Activated T-cell treated with anti-CD3 and anti-CD28 coated beads, Interleukin-2, amount 50 U/mL, for 72 hours (primary cell): ENCODE measurements around the gene FAR2. TPM values are rescaled to one million over a fixed set of nuclear protein-coding genes. Genes with fewer than 3 reads are reported as not detected.
"Not testable (repeated sequence)": the region's sequence is repeated elsewhere in the genome, so short reads cannot be mapped to it uniquely, and the experiment has no call there.

Experiments used
- ATAC-seq, 2 donors: fragments of 150-1000 bp; cut with Tn5 transposase; replicated peaks in 1 of 2; 2 replicates each; pipeline ENCODE4 v1.10.0; 2021; ENCODE audit warnings: moderate library complexity in 2 of 2, mild to moderate bottlenecking in 1 of 2
- DNase-seq, 2 donors: peaks; one replicate each; pipeline ENCODE4 v3.0.0; 2021 to 2022; ENCODE audit warnings: mixed read lengths in 1 of 2
- H3K27ac Mint-ChIP-seq: one replicate; pipeline ENCODE4 v1.8.0; 2022; ENCODE audit warnings: mild to moderate bottlenecking, moderate library complexity, mixed read lengths
- H3K27me3 Mint-ChIP-seq: one replicate; pipeline ENCODE4 v1.8.0; 2022; ENCODE audit warnings: low read depth, mixed read lengths
- H3K36me3 Mint-ChIP-seq, 2 donors: one replicate each; pipeline ENCODE4 v1.8.0; 2022; ENCODE audit warnings: mixed read lengths in 2 of 2, mild to moderate bottlenecking in 1 of 2; ENCODE audit not compliant: insufficient read depth in 2 of 2
- H3K4me1 Mint-ChIP-seq: one replicate; pipeline ENCODE4 v1.8.0; 2022; ENCODE audit warnings: low read depth, mixed read lengths
- H3K4me3 Mint-ChIP-seq, 2 donors: one replicate each; pipeline ENCODE4 v1.8.0; 2022; ENCODE audit warnings: mild to moderate bottlenecking in 2 of 2, mixed read lengths in 2 of 2, moderate library complexity in 2 of 2
- H3K9me3 Mint-ChIP-seq, 2 donors: one replicate each; pipeline ENCODE4 v1.8.0; 2022; ENCODE audit warnings: mixed read lengths in 2 of 2
- total RNA-seq, 2 donors: library from RNA; stranded (reverse); gene quantifications; one replicate each; pipeline ENCODE4 v1.2.3, GENCODE V29; 2022

FAR2 gene
- total RNA-seq, 2 donors from 2014 or later: 2.3 to 2.5 TPM

DNA sequence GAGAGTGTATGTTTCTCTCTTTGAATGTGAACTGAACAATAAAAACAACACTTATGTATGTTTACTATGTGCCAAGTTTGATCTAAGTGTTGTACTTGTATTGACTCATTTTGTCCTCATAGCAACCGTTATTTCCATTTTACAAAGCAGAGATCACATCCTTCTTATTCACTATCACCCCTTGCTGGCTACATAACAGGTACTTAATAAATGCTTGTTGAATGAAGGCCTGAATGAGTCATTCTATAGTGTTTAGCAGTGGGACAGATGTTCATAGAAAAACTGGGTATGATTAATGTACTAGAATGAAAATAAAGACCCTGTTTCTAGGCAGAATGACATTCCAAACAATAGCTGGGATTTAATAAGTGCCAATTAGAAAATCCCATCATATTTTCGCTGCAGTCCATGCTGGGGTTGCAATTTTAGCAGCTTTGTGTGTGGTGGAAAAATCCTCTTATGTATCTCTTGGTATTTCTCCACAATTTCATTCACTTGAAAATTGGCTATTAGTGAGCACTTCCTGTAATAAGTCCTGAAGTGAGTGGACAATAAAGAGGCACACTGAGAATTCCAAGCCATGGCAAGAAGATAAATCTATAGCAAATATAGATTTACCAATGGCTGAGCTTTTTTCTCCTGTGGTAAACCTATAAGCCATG, 86.0 kb downstream of the FAR2 start:
- H3K4me3 Mint-ChIP-seq: no peak overlapping the region
- no peak for ATAC-seq
- H3K9me3 Mint-ChIP-seq: no peaks in the 10 kb centered on the region
- no peaks in the 10 kb centered on the region for H3K4me1 Mint-ChIP-seq
- no peaks in the 10 kb centered on the region for H3K36me3 Mint-ChIP-seq
- H3K27me3 Mint-ChIP-seq: no peaks in the 10 kb centered on the region
- no peak for DNase-seq
- no peak overlapping the region for H3K27ac Mint-ChIP-seq

DNA sequence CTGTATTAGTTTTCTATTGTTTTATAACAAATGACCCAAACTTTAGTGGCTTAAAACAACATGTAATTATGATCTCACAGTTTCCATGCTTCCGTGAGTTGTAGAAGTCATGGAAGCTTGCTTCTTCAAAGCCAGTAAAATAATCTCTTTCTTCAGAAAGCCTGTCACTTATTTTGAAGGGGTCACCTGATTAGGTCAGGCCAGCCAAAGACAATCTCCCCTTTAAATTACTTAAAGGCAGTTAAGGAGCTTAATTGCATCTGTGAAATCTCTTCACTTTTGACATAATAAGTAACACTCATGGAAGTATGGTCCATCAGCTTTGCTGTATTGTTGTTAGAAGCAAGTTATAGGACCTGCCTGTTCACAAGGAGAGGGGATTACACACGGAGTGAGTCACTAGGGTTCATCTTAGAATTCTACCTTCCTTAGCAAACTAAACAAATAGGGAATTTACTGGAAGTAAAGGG, 89.8 kb downstream of the FAR2 start:
- Mint-ChIP-seq H3K27me3 (no peaks in the 10 kb centered on the region), H3K27ac (no peak overlapping the region)
- no peak for ATAC-seq

DNA sequence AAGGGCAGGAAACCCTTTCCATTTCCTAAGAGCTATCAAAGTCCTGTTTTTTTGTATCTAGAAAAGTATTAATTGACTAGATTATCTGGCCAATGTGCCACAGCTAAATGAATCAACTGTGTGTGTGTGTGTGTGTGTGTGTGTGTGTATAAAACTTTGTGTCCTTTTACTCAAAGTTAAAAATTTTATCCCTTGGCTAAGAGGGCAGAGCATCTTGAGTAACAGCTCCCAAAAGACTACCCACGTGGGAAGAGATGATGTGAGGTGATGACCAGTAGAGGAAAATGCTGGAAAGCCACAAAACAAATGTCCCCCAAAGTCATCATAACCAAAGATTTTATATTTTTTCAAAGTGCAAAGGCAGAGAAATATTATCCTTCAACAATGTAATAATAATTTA, 90.3 kb downstream of the FAR2 start:
- H3K36me3 Mint-ChIP-seq: no peaks in the 10 kb centered on the region
- no peak overlapping the region for H3K27ac Mint-ChIP-seq
- H3K27me3 Mint-ChIP-seq: no peaks in the 10 kb centered on the region
- H3K4me1 Mint-ChIP-seq: peaks cover 19% of the 10 kb centered on the region
- ATAC-seq: no peak
- no peak for DNase-seq
- H3K4me3 Mint-ChIP-seq: no peak overlapping the region
- H3K9me3 Mint-ChIP-seq: no peaks in the 10 kb centered on the region

More for the DNA sequence above, 89.8 kb downstream of the FAR2 start:
- H3K4me3 Mint-ChIP-seq: no peak overlapping the region
- no peak for DNase-seq
- H3K36me3 Mint-ChIP-seq: no peaks in the 10 kb centered on the region
- H3K4me1 Mint-ChIP-seq: peaks cover 19% of the 10 kb centered on the region
- H3K9me3 Mint-ChIP-seq: no peaks in the 10 kb centered on the region

DNA sequence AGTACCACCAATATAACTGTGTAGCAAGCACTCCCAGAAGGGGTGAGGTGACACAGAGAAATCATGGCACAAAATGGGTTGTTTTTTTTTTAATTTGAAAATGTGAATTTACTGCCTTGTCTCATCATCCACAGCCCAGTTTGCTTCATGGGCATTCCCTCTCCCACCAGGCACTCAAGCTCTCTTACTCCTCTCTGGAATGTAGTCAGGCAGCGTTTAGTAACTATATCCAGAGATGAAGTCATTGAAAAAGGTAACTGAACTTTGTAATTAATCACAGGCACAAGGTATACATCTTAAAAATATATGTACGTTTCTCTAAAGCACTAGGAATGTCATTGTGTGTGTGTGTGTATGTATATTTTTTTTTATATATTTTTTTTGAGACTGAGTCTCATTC, 91.4 kb downstream of the FAR2 start:
- no peak for DNase-seq
- Mint-ChIP-seq H3K27ac (no peak overlapping the region), H3K4me1 (peaks cover 19% of the 10 kb centered on the region), H3K4me3 (no peak overlapping the region), H3K9me3 (no peaks in the 10 kb centered on the region), H3K36me3 (no peaks in the 10 kb centered on the region), H3K27me3 (no peaks in the 10 kb centered on the region)
- no peak for ATAC-seq

DNA sequence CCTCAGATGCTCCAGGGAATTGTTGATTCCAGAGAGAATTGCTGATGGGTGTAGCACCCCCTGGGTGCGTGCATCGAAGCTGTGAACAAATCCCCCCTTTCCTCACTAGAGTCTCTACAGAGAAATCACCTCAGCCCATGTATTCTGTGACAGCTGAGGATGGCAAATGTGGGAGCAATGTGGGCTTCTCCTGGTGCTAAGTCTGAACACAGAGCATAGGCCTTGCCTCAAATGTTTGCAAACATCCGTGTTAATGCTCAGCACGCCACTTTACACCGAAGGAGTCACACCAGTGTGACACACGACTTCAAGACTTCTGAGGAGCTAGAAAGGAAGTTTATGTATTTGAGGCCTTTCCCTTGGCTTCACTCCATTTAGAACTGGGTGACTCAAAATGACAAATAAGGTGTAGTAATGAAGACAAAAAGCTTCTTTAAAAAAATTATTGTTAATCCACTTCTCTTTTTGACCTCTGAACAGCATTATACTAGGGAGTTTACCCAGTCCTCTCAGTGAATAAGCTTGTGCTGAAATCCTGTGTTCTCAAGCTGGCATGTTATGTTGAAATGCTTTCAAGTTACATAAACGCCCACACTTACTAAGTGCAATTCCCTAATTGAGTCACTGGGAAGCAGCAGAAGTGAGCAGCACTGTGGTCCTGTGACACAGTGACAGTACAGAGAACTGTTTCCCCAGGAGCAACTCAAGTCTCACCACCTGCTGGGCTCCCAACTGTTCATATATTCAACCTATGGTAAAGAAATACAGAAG, 92.9 kb downstream of the FAR2 start:
- DNase-seq: peak; percentile 13 to 25

DNA sequence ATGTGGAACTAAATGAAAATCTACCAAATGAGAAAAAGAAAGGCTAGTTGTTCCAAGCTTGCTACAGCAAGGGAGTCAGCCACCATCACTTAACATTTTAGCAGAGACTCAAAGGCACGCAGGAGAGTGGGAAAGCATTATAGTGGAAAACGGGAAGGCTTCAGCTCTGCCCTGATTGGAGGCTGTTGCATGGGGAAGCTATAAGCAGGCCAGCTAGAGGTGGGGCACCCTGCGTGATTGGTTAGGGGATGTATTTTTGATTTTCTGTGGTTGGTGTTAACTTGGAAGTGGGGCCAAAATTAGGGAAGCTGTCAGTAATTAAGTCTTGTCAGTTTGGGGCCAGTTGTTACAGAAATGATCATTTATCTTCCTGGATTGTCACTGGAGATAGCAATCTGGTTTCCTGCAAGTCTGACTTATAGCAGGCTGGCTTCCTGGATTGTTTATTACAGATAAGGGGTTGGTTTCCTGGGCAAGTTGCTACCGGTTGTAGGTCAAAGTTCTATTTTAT, 93.9 kb downstream of the FAR2 start:
- Mint-ChIP-seq H3K36me3 (no peaks in the 10 kb centered on the region), H3K27ac (no peak overlapping the region), H3K4me1 (peaks cover 19% of the 10 kb centered on the region), H3K4me3 (no peak overlapping the region), H3K9me3 (no peaks in the 10 kb centered on the region), H3K27me3 (no peaks in the 10 kb centered on the region)
- DNase-seq: no peak
- no peak for ATAC-seq

More for the DNA sequence above, 92.9 kb downstream of the FAR2 start:
- peak overlapping the region; percentile 20 to 55 for H3K4me3 Mint-ChIP-seq
- H3K4me1 Mint-ChIP-seq: peaks cover 19% of the 10 kb centered on the region
- H3K27ac Mint-ChIP-seq: no peak overlapping the region
- no peaks in the 10 kb centered on the region for H3K27me3 Mint-ChIP-seq
- H3K9me3 Mint-ChIP-seq: no peaks in the 10 kb centered on the region
- H3K36me3 Mint-ChIP-seq: no peaks in the 10 kb centered on the region
- peak; percentile 86 to 91 for ATAC-seq

DNA sequence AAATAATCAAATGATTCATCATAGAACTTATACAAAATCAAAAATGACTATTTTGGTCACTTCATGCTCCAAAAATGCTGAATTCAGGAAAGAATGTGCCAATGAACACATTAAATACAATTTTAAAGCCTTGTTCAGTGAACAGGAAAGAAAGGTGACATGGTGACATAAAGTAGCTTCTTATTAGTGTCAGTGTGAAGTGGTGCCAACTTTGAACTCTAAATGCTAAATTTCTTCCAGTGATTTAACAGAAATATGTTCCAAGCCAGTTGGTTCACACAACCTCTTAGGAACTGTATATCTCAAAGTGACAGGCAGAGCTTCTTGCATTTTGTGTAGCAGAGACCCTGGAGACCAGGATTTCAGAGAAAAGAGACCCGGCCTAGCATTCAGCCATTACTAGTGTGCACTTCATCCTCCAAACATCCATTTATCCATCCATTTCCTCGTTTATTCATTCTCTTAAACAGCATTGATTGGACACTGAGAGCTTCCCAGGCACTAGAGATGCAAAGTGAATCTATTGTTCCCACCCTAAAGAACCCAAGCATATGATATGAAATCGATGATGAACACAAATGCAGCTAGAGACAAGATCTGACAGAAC, 95.2 kb downstream of the FAR2 start:
- Mint-ChIP-seq H3K27me3 (no peaks in the 10 kb centered on the region), H3K4me3 (no peak overlapping the region)

DNA sequence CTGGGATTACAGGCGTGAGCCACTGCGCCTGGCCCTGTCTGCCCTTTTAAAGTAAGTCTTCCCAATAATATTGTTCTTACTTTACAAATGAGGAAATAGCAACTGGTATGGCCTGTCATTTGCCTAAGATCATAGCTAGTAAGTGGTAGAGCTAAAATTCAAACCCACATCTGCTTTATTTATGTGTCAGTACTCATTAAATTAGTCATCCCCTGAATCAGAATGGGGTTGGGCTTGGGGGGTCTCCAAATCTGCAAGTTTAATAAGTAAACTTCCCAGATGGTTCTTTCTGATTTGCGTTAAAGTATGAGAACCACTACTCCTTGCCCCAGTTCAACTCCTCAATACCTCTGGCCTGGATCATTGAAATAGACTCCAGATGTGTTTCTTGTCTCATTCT, 96.2 kb downstream of the FAR2 start:
- peaks cover 19% of the 10 kb centered on the region for H3K4me1 Mint-ChIP-seq
- H3K9me3 Mint-ChIP-seq: peaks cover 0 to 2% of the 10 kb centered on the region in 2 donors
- H3K36me3 Mint-ChIP-seq: no peaks in the 10 kb centered on the region
- no peak overlapping the region for H3K27ac Mint-ChIP-seq
- ATAC-seq (no peak), DNase-seq (no peak)
- H3K27me3 Mint-ChIP-seq: no peaks in the 10 kb centered on the region
- H3K4me3 Mint-ChIP-seq: no peak overlapping the region

More for the DNA sequence above, 95.2 kb downstream of the FAR2 start:
- H3K36me3 Mint-ChIP-seq: no peaks in the 10 kb centered on the region
- peaks cover 0 to 2% of the 10 kb centered on the region in 2 donors for H3K9me3 Mint-ChIP-seq
- no peak overlapping the region for H3K27ac Mint-ChIP-seq
- ATAC-seq: no peak
- DNase-seq: no peak
- peaks cover 19% of the 10 kb centered on the region for H3K4me1 Mint-ChIP-seq

DNA sequence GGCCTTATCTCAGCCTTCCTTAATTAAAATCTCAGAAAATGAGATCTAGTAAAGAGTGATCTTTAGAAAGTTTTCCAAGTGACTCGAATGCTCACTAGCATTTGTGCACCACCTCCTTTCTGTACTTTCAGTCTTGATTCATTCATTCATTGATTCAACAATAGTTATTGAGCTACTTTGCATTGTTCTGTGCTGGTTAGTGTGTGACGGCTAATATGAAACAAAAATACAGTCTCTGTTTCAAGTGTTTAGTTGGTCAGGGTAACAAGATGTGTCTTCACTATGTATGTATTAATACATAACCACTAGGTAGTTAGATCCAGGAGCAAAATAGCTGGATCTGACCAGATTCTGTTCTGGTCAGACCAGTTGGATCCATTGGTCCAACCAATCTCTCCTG, 100.9 kb downstream of the FAR2 start:
- H3K36me3 Mint-ChIP-seq: no peaks in the 10 kb centered on the region
- H3K4me3 Mint-ChIP-seq: no peak overlapping the region
- H3K4me1 Mint-ChIP-seq: no peaks in the 10 kb centered on the region
- no peak for ATAC-seq
- no peak for DNase-seq
- peaks cover 0 to 2% of the 10 kb centered on the region in 2 donors for H3K9me3 Mint-ChIP-seq
- H3K27ac Mint-ChIP-seq: no peak overlapping the region
- H3K27me3 Mint-ChIP-seq: no peaks in the 10 kb centered on the region

DNA sequence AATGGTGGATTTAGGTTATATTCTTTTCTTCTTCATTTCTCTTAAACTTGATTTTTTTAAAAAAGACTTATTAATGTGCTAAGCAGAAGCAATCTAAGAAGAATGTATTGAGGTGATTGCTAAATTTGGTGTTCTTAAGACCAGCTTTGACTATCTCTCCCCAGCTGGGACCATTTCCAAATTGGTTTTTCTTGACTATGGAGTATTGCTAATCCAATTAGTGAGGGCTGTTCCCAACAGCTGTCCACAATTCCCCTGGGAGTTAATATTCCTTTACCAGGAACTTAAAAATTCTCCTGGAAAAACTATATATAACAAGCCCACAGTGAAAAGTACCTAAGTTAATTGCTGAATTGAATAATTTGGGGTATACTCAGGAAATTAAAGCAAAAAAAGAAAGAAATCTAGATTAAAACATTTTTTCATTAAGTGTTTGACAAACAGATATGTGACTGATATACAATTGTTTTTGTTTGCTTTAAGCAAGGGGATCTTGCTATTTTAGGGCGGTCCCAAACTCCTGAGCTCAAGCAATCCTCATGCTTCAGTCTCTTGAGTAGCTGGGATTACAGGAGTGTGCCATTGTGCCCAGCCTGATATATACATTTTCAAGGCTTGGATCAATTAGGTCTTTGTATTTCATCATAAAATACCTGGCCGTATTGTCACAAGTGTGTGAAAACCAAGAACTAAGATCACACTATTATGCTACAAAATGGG, 105.0 kb downstream of the FAR2 start:
- Mint-ChIP-seq H3K27ac (no peak overlapping the region), H3K4me3 (no peak overlapping the region), H3K9me3 (no peaks in the 10 kb centered on the region), H3K27me3 (no peaks in the 10 kb centered on the region), H3K4me1 (no peaks in the 10 kb centered on the region), H3K36me3 (no peaks in the 10 kb centered on the region)
- ATAC-seq (no peak), DNase-seq (no peak)

DNA sequence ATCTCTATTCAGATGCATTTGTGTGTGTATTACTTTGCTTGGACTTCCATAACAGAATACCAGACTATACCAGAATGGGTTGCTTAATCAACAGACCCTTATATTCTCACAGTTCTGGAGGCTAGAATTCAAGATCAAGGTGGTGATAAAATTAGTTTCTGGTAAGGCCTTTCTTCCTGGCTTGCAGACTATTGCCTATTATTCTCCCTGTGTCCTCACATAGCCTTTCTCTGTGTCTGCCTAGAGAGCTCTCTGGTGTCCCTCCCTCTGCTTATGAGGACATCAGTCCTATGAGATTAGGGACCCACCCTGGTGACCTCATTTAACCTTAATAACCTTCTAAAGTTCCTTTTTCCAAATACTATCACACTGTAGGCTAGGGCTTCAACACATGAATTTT, 106.0 kb downstream of the FAR2 start:
- Mint-ChIP-seq H3K27me3 (no peaks in the 10 kb centered on the region), H3K27ac (no peak overlapping the region), H3K9me3 (no peaks in the 10 kb centered on the region), H3K36me3 (no peaks in the 10 kb centered on the region), H3K4me1 (no peaks in the 10 kb centered on the region), H3K4me3 (no peak overlapping the region)
- DNase-seq: no peak
- ATAC-seq: no peak

DNA sequence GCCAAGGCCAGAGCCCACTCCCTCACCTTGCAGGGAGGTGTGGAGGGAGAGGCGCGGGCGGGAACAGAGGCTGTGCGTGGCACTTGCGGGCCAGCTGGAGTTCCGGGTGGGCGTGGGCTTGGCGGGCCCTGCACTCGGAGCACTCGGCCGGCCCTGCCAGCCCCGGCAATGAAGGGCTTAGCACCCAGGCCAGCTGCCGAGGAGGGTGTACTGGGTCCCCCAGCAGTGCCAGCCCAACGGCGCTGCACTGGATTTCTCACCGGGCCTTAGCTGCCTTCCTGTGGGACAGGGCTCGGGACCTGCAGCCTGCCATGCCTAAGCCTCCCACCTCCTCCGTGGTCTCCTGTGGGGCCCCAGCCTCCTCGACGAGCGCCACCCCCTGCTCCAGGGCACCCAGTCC, 107.5 kb downstream of the FAR2 start:
- Mint-ChIP-seq H3K4me1 (no peaks in the 10 kb centered on the region), H3K36me3 (peaks cover 5 to 7% of the 10 kb centered on the region in 2 donors), H3K27me3 (no peaks in the 10 kb centered on the region), H3K9me3 (peaks cover 7 to 10% of the 10 kb centered on the region in 2 donors), H3K4me3 (no peak overlapping the region), H3K27ac (no peak overlapping the region)
- ATAC-seq (no peak), DNase-seq (no peak)

DNA sequence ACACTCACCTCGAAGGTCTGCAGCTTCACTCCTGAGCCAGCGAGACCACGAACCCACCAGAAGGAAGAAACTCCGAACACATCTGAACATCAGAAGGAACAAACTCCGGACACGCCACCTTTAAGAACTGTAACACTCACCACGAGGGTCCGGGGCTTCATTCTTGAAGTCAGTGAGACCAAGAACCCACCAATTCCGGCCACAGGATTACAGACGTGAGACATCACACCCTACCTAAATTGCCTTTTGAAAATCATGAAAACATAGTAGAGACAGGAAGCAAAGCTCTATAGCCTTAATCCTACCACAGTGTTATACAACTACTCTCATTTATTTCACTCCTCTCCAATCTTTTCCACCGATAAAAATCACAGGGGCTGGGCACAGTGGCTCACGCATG, 108.6 kb downstream of the FAR2 start:
- H3K4me3 Mint-ChIP-seq, DNase-seq, ATAC-seq, H3K36me3 Mint-ChIP-seq, H3K27ac Mint-ChIP-seq, H3K4me1 Mint-ChIP-seq, H3K27me3 Mint-ChIP-seq: not testable (repeated sequence)
- peaks cover 10 to 13% of the 10 kb centered on the region in 2 donors for H3K9me3 Mint-ChIP-seq
